Neural cell (in vitro differentiated cells): Measurements from ENCODE around the gene PRDM15. TPM values are rescaled to one million over a fixed set of nuclear protein-coding genes. Genes with fewer than 3 reads are reported as not detected.

Experiments used
- H2AFZ ChIP-seq: fragments of 200-600, 300-800 bp; sonication (generic), shearing (Covaris generic); 2 replicates; pipeline ENCODE4 v1.6.0; 2014; ENCODE audit warnings: low read depth, mild to moderate bottlenecking, antibody characterized with exemption, low read length, moderate library complexity
- H3F3A ChIP-seq: fragments of 200-600 bp; shearing (Covaris generic); 2 replicates; pipeline ENCODE4 v1.6.1; 2016; ENCODE audit warnings: mild to moderate bottlenecking, moderate library complexity, mixed read lengths, antibody characterized with exemption, low read length; ENCODE audit not compliant: insufficient read depth, poor library complexity, severe bottlenecking
- H3K27ac ChIP-seq: fragments of 200-600, 300-800 bp; sonication (generic), shearing (Covaris generic); 2 replicates; pipeline ENCODE4 v1.5.1; 2014; ENCODE audit warnings: mild to moderate bottlenecking, low read length, moderate library complexity
- H3K27me3 ChIP-seq: fragments of 300-800, 200-600 bp; sonication (generic), shearing (Covaris generic); 2 replicates; pipeline ENCODE4 v1.6.0; 2014; ENCODE audit warnings: mild to moderate bottlenecking, low read depth, low read length, moderate library complexity; ENCODE audit not compliant: insufficient read depth
- H3K36me3 ChIP-seq: fragments of 300-800, 200-600 bp; sonication (generic), shearing (Covaris generic); 2 replicates; pipeline ENCODE4 v1.5.1; 2014; ENCODE audit warnings: mild to moderate bottlenecking, antibody characterized with exemption, low read length, moderate library complexity; ENCODE audit not compliant: insufficient read depth
- H3K4me2 ChIP-seq: fragments of 300-800, 200-600 bp; sonication (generic), shearing (Covaris generic); 2 replicates; pipeline ENCODE4 v1.6.0; 2014; ENCODE audit warnings: mild to moderate bottlenecking, low read length
- H3K4me3 ChIP-seq: fragments of 300-800, 200-600 bp; sonication (generic), shearing (Covaris generic); 2 replicates; pipeline ENCODE4 v1.5.1; 2014; ENCODE audit warnings: mild to moderate bottlenecking, low read length, moderate library complexity
- H3K79me2 ChIP-seq: fragments of 200-600 bp; shearing (Covaris generic); replicated peaks from 2 replicates; pipeline ENCODE4 v1.6.0; 2014; ENCODE audit warnings: mild to moderate bottlenecking, low read length, moderate library complexity; ENCODE audit not compliant: insufficient read depth
- H3K9ac ChIP-seq: fragments of 300-800, 200-600 bp; sonication (generic), shearing (Covaris generic); 2 replicates; pipeline ENCODE4 v1.6.1; 2016; ENCODE audit warnings: mild to moderate bottlenecking, low read length, mixed read lengths
- H3K9me2 ChIP-seq: fragments of 200-600 bp; shearing (Covaris generic); 2 replicates; pipeline ENCODE4 v1.6.1; 2016; ENCODE audit warnings: mild to moderate bottlenecking, low read length, mixed read lengths; ENCODE audit not compliant: insufficient read depth
- H3K9me3 ChIP-seq: fragments of 200-600, 300-800 bp; sonication (generic), shearing (Covaris generic); 2 replicates; pipeline ENCODE4 v1.6.1; 2016; ENCODE audit warnings: mild to moderate bottlenecking, mixed run types, low read length, moderate library complexity, mixed read lengths
- H4K20me1 ChIP-seq: fragments of 200-600 bp; shearing (Covaris generic); 2 replicates; pipeline ENCODE4 v1.6.1; 2016; ENCODE audit warnings: mild to moderate bottlenecking, mixed run types; ENCODE audit not compliant: insufficient read depth
- EP300 ChIP-seq: fragments of 450-650 bp; conservative IDR thresholded peaks from 2 replicates; pipeline ENCODE4 v1.6.1; 2014; ENCODE audit warnings: antibody characterized with exemption, mild to moderate bottlenecking, moderate library complexity; ENCODE audit not compliant: poor library complexity, severe bottlenecking
- EZH2 ChIP-seq: fragments of 200-600, 300-800 bp; shearing (Covaris generic), sonication (generic); IDR thresholded peaks from 2 replicates; pipeline ENCODE4 v1.6.1; 2014; ENCODE audit warnings: antibody characterized with exemption, low read length, borderline replicate concordance, mild to moderate bottlenecking; ENCODE audit not compliant: insufficient read depth, poor library complexity, severe bottlenecking
- MXI1 ChIP-seq: fragments of 450-650 bp; conservative IDR thresholded peaks from 2 replicates; pipeline ENCODE4 v1.6.1; 2014; ENCODE audit warnings: antibody characterized with exemption, mild to moderate bottlenecking; ENCODE audit not compliant: poor library complexity, severe bottlenecking
- POLR2AphosphoS5 ChIP-seq: IDR thresholded peaks from 2 replicates; pipeline ENCODE4 v1.6.1; 2012
- RAD21 ChIP-seq: fragments of 450-650 bp; conservative IDR thresholded peaks from 2 replicates; pipeline ENCODE4 v1.6.1; 2014; ENCODE audit warnings: antibody characterized with exemption, mild to moderate bottlenecking, moderate library complexity
- SMC3 ChIP-seq: fragments of 450-650 bp; conservative IDR thresholded peaks from 2 replicates; pipeline ENCODE4 v1.6.1; 2014; ENCODE audit warnings: antibody characterized with exemption, mild to moderate bottlenecking, moderate library complexity; ENCODE audit not compliant: poor library complexity
- TAF1 ChIP-seq: IDR thresholded peaks from 2 replicates; pipeline ENCODE4 v1.6.1; 2012; ENCODE audit warnings: low read depth
- polyA plus RNA-seq: library from polyadenylated mRNA; depleted of rRNA; stranded (reverse); fragments of >200 nt; gene quantifications from 2 replicates; pipeline ENCODE4 v1.2.3, GENCODE V29; 2014
- TF ChIP-seq, protein P1 (sequence below): IDR thresholded peaks from 2 replicates; pipeline ENCODE4 v1.6.1; 2012; ENCODE audit warnings: borderline replicate concordance
- TF ChIP-seq, protein P2 (sequence below): fragments of 450-650 bp; IDR thresholded peaks from 2 replicates; pipeline ENCODE4 v1.5.1; 2014; ENCODE audit warnings: antibody characterized with exemption, mild to moderate bottlenecking, moderate library complexity; ENCODE audit not compliant: poor library complexity, severe bottlenecking

PRDM15 gene
- polyA plus RNA-seq, 1 donor from 2014 or later = 4.1 TPM

DNA sequence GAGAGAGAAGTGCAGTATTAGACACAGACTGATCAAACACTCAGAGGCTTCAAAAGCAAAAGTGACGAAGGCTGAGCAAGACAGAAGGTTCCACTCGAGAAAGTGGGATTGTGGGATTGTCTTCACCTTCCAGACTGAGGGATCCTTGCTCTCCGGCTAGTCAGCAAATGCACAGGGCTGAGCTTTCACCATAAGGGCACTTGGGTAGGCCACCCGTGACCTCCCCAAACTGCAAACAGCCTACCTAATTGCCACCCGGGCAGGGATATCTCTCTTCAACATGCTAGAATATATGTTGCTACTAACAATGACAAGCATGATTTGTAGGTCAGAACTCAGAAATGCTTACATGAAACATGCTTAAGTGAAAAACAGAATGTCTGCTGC, 77.0 kb downstream of the PRDM15 start:
- Histone ChIP-seq H3K9ac (no peak overlapping the region), H3F3A (no peaks in the 10 kb centered on the region), H3K9me2 (no peaks in the 10 kb centered on the region), H3K27ac (no peak overlapping the region), H3K4me3 (no peak overlapping the region), H4K20me1 (no peaks in the 10 kb centered on the region), H3K9me3 (no peaks in the 10 kb centered on the region), H3K27me3 (no peaks in the 10 kb centered on the region), H3K4me2 (no peak overlapping the region), H3K79me2 (no peaks in the 10 kb centered on the region), H2AFZ (no peak overlapping the region), H3K36me3 (no peaks in the 10 kb centered on the region)
- TF ChIP-seq, protein P1, sequence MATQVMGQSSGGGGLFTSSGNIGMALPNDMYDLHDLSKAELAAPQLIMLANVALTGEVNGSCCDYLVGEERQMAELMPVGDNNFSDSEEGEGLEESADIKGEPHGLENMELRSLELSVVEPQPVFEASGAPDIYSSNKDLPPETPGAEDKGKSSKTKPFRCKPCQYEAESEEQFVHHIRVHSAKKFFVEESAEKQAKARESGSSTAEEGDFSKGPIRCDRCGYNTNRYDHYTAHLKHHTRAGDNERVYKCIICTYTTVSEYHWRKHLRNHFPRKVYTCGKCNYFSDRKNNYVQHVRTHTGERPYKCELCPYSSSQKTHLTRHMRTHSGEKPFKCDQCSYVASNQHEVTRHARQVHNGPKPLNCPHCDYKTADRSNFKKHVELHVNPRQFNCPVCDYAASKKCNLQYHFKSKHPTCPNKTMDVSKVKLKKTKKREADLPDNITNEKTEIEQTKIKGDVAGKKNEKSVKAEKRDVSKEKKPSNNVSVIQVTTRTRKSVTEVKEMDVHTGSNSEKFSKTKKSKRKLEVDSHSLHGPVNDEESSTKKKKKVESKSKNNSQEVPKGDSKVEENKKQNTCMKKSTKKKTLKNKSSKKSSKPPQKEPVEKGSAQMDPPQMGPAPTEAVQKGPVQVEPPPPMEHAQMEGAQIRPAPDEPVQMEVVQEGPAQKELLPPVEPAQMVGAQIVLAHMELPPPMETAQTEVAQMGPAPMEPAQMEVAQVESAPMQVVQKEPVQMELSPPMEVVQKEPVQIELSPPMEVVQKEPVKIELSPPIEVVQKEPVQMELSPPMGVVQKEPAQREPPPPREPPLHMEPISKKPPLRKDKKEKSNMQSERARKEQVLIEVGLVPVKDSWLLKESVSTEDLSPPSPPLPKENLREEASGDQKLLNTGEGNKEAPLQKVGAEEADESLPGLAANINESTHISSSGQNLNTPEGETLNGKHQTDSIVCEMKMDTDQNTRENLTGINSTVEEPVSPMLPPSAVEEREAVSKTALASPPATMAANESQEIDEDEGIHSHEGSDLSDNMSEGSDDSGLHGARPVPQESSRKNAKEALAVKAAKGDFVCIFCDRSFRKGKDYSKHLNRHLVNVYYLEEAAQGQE = no peak
- TF ChIP-seq SMC3 = no peak
- TF ChIP-seq RAD21 = no peak
- TF ChIP-seq, protein P2, sequence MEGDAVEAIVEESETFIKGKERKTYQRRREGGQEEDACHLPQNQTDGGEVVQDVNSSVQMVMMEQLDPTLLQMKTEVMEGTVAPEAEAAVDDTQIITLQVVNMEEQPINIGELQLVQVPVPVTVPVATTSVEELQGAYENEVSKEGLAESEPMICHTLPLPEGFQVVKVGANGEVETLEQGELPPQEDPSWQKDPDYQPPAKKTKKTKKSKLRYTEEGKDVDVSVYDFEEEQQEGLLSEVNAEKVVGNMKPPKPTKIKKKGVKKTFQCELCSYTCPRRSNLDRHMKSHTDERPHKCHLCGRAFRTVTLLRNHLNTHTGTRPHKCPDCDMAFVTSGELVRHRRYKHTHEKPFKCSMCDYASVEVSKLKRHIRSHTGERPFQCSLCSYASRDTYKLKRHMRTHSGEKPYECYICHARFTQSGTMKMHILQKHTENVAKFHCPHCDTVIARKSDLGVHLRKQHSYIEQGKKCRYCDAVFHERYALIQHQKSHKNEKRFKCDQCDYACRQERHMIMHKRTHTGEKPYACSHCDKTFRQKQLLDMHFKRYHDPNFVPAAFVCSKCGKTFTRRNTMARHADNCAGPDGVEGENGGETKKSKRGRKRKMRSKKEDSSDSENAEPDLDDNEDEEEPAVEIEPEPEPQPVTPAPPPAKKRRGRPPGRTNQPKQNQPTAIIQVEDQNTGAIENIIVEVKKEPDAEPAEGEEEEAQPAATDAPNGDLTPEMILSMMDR = no peak
- TF ChIP-seq TAF1 = no peak
- no peak for TF ChIP-seq MXI1
- TF ChIP-seq POLR2AphosphoS5 = no peak
- no peak for TF ChIP-seq EP300
- no peak for TF ChIP-seq EZH2

DNA sequence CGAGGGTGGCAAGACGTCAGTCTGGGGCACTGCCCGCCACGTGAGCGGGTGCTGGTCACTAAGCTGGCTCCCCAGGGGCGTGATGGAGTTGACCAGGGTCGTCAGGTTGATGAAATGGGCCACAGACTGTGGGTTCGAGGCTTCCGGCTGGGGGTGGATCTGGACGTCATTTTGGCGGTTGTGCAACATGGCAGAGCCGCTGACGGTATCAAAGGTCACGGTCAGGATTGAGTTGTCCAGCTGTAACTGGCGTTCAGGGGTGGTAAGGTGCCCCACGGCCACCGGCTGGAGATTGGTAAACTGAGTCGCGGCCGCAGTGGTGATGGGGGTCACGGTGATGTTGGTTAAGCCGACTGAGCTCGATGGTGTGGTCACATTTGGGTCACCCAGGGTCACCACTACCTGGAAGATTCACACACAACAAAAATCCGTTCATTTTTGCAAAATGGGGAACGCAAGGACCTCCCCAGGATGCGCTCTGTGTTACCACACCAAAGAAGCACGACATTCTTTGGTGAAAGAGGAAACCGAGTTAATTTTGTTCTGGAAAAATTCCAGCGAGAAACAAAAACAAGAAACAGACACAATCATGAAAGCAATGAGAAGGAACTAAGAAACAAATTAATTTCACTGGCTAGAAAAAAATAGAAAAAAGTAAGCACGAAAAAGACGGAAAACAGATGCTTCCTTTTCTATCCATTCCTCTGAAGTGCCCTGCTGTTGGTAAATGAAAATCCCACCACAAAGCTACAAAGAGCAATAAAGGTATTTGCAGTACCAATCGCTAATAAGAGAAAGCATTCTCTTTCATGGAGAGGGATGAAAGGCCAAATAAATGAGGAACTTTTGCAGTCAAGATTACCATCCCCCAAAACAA, 77.6 kb downstream of the PRDM15 start:
- H2AFZ ChIP-seq = no peak overlapping the region
- TF ChIP-seq SMC3 = no peak
- TF ChIP-seq TAF1 = no peak
- no peak overlapping the region for H3K27ac ChIP-seq
- H3F3A ChIP-seq = no peaks in the 10 kb centered on the region
- no peak overlapping the region for H3K4me2 ChIP-seq
- no peaks in the 10 kb centered on the region for H3K79me2 ChIP-seq
- no peaks in the 10 kb centered on the region for H3K27me3 ChIP-seq
- no peaks in the 10 kb centered on the region for H3K9me3 ChIP-seq
- H3K9me2 ChIP-seq = no peaks in the 10 kb centered on the region
- H3K4me3 ChIP-seq = no peak overlapping the region
- H3K9ac ChIP-seq = no peak overlapping the region
- no peaks in the 10 kb centered on the region for H4K20me1 ChIP-seq
- no peaks in the 10 kb centered on the region for H3K36me3 ChIP-seq
